ENCODE results near the gene OS9.
A peak's percentile ranks its signal among the peaks of the same experiment; 100 is the strongest.

OS9 gene

DNA sequence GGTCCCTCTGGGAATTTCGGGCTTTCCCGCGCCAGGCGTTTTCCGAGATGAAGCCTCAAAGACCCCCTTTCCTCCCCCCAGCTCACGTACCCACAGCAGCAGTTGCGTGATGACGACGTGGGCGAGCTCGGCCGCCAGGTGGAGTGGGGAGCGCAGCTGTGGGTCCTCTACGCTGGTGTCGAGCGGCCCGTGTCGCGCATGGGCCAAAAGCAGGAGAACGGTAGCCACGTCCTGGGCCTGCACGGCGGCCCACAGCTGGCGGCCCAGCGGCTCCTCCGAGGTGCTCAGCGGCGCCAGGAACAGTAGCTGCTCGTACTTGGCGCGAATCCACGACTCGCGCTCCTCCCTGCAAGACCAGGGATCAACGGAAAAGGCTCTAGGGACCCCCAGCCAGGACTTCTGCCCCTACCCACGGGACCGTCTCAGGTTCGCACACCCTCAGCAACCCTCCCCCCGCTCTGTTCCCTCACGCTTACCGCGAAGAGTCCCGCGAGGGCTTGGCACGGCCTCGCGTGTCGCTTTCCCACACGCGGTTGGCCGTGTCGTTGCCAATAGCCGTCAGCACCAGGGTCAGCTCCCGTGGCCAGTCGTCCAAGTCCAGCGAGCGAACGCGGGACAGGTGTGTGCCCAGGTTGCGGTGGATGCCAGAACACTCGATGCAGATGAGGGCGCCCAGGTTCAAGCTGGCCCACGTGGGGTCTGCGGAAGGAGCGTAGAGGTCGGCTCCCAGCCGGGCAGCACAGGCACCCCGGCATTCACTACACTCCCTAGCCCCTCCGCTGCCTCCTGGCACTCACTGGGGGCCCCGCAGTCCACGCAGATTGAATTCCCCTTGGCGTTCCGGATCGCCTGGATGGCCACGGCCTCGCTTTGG lies 33.2 kb downstream of the OS9 start:
- TF ChIP-seq, protein P1, sequence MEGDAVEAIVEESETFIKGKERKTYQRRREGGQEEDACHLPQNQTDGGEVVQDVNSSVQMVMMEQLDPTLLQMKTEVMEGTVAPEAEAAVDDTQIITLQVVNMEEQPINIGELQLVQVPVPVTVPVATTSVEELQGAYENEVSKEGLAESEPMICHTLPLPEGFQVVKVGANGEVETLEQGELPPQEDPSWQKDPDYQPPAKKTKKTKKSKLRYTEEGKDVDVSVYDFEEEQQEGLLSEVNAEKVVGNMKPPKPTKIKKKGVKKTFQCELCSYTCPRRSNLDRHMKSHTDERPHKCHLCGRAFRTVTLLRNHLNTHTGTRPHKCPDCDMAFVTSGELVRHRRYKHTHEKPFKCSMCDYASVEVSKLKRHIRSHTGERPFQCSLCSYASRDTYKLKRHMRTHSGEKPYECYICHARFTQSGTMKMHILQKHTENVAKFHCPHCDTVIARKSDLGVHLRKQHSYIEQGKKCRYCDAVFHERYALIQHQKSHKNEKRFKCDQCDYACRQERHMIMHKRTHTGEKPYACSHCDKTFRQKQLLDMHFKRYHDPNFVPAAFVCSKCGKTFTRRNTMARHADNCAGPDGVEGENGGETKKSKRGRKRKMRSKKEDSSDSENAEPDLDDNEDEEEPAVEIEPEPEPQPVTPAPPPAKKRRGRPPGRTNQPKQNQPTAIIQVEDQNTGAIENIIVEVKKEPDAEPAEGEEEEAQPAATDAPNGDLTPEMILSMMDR (conservative IDR thresholded peaks at IDR 0.05), result no peak
- TF ChIP-seq ZFX (IDR thresholded peaks at IDR 0.05), result no peak
- peak overlapping the region; percentile 9; the same call in 1 of the 2 replicates for H3K27ac ChIP-seq

DNA sequence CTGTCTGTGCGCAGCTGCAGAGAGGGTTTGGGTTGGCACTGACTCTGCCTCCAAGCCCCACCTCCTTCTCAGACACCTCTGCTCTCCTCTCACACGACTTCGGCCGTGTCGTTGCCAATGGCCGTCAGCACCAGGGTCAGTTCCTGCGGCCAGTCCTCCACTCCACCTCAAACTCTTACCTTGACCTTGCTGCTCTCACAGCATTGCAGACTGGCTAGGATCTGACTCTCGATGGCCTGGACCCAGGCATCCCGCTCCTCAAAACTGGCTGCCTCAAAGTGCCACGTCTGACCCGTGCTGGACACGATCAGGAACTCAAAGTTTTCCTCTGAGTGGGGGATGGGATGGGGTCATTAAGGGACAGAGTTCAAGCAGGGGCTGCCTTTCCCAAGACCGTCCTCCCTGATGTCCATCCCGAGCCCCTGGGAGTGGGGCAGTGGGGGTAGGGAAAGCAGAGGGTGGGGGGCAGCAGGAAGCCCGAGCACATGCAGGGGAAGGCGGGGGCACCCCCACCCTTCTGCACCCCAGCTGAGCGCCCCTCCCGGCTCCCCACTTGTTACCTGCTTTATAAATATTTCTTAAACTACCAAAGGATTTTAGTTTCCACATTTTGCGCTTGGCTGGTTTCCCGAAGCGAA lies 33.9 kb downstream of the OS9 start:
- H3K27ac ChIP-seq, result no peak overlapping the region
- TF ChIP-seq, protein P1 (conservative IDR thresholded peaks at IDR 0.05), result no peak
- no peak for TF ChIP-seq ZFX (IDR thresholded peaks at IDR 0.05)

DNA sequence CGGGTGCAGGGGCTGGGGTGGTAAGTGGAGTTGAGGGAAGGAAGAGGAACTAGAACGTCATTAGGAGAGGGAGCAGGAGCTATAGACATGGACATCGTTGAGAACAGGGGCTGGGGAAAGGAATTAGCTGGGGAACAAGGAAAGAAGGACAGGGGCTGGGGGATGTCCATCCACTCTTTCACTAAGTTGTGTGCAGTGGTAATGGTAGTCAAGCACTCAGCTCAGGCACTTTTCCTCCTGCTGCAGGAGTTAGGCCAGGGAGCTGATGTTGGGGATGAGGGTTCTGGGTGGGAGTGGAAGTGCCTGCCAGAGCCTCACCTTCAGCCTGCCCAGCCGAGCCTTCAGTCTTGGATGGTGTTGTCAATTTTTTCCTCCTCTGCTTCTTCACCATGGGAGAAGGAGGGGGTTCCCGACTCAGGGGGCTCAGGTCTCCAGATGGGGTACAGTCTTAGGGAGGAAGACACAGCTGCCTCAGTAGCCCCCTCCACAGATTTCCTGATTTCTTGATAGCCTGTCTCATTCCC lies 35.5 kb downstream of the OS9 start:
- TF ChIP-seq ZFX (IDR thresholded peaks at IDR 0.05), result no peak
- TF ChIP-seq, protein P1 (conservative IDR thresholded peaks at IDR 0.05), result no peak
- no peak overlapping the region for H3K27ac ChIP-seq

DNA sequence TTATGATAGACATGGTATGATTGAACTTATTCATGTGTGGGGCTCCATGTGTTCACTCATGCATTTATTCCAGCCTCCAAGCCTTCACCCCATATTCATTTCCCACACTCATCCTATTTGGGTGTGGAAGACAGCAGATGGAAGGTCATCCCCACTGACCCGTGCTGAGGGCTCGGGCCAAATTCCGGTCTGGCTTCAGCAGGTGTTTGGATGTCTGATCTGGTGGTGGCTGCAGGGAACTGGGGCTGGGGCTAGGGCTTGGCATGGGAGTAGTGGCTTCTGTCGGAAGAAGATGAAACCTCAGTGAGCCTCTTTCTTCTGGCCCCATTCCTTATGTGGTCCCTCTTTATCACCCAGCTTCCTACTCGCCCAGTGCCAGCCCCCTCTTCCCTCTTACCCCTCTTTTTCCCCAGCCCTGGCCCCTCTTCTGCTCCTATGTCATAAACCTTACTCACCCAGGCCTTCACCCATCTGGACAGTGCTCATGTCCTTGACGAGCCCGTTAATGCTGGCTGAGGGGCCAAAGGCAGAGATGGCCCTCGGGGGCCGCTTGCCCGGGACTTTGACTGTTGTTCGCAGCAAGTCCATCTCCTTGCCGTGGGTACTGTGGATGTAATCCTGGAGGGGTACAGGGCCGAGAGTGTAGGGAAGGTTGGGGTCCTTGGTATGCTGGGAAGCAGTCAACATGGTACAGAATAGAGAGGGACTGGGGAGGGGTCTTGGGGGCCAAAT lies 36.6 kb downstream of the OS9 start:
- TF ChIP-seq ZFX (IDR thresholded peaks at IDR 0.05), result no peak
- TF ChIP-seq, protein P1 (conservative IDR thresholded peaks at IDR 0.05), result no peak
- H3K27ac ChIP-seq, result no peak overlapping the region

DNA sequence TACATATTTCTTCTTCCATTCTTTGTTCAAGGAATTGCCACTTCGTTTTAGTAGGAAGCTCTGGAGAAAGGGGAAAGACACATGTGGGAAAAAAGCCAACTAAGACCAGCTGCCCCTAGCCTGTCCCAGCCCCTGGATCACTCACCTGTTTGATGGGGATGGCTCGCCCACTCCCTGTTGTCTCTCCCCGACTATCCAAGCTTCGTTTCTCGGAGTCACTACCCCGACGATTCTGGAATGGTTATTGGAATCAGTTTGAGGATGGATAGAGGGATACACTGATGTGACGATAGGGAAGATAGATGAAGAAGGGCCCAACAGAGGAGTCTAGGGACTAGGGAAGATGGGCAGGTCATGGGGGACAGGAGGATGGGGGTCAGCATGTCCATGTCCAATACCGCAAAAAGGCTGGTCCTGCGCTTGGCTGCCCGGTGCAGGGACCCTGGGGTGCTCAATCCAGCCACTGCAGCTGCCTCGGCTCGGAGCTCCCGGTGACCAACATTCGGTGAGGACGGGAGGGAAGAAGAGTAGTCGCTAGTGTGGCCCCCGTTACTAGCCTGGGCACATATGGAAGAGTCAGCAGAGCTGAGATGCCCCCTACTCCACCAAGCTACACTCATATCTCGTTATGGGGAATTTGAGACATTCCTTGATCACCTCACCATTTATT lies 37.6 kb downstream of the OS9 start:
- TF ChIP-seq, protein P1 (conservative IDR thresholded peaks at IDR 0.05), result no peak
- TF ChIP-seq ZFX (IDR thresholded peaks at IDR 0.05), result no peak
- no peak overlapping the region for H3K27ac ChIP-seq

DNA sequence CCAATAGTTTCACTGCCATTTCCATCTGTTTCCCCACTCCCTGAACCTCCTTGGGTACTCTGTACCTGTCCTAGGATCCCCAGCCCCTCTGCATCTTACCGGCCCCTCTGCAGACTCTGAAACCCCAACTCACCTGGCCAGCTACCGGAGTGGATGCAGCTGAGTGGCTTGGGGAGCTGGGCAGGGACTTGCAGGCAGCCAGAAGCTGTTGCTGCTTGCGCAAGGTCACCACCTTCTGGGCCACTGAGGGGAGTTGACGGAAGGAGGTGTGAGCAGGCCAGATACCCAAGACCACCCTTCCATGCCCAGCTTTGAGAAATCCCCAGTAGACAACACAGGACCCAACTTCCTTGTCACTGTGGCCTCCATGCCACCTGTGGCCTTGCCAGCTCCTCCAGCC lies 38.3 kb downstream of the OS9 start:
- H3K27ac ChIP-seq, result no peak overlapping the region

More for the DNA sequence above, 38.3 kb downstream of the OS9 start:
- TF ChIP-seq, protein P1 (conservative IDR thresholded peaks at IDR 0.05), result no peak
- no peak for TF ChIP-seq ZFX (IDR thresholded peaks at IDR 0.05)
